GM23248 (cell line): ENCODE results near the gene ITGAD.

Source experiments
- EZH2 ChIP-seq: fragments of 200-600 bp; sonication (generic); IDR thresholded peaks from 2 replicates; pipeline ENCODE4 v1.6.1; 2018; ENCODE audit warnings: antibody characterized with exemption, mild to moderate bottlenecking; ENCODE audit not compliant: insufficient read depth, poor library complexity, severe bottlenecking
- EZH2phosphoT487 ChIP-seq: fragments of 200-600 bp; sonication (generic); IDR thresholded peaks from 2 replicates; pipeline ENCODE4 v1.6.1; 2018; ENCODE audit warnings: antibody characterized with exemption, moderate library complexity, mild to moderate bottlenecking, low read depth; ENCODE audit not compliant: insufficient read depth

GRCh38 chr16:31441956-31442355 lies 48.8 kb downstream of the ITGAD start:
- TF ChIP-seq EZH2 (no peak), EZH2phosphoT487 (no peak)
